A673 (cell line): ENCODE measurements around the gene C1orf50.

ENCODE experiments used
- CTCF ChIP-seq: fragments of 300-800, 200-600 bp; sonication (generic); conservative IDR thresholded peaks from 2 replicates; pipeline ENCODE4 v1.5.1; 2017; ENCODE audit warnings: low read depth, mild to moderate bottlenecking, antibody characterized with exemption, low read length, moderate library complexity, mixed read lengths
- EZH2 ChIP-seq: fragments of 200-600 bp; sonication (generic); IDR thresholded peaks from 2 replicates; pipeline ENCODE4 v1.6.1; 2017; ENCODE audit warnings: borderline replicate concordance, low read depth, mild to moderate bottlenecking, mixed read lengths, antibody characterized with exemption, low read length; ENCODE audit not compliant: poor library complexity, severe bottlenecking

GRCh38 chr1:42806171-42806570 lies 39.1 kb downstream of the C1orf50 start:
- no peak for TF ChIP-seq CTCF
- no peak for TF ChIP-seq EZH2
